ENCODE data around the gene FAM156A. TPM values are rescaled to one million over a fixed set of nuclear protein-coding genes. Genes with fewer than 3 reads are reported as not detected.
"Not testable (repeated sequence)": the region's sequence is repeated elsewhere in the genome, so short reads cannot be mapped to it uniquely, and the experiment has no call there.

Gene FAM156A
- total RNA-seq, 1 donor from 2014 or later, result 22.1 TPM

- Mint-ChIP-seq H3K4me3 (ENCODE audit: unreplicated experiment) (no peak overlapping the region), H3K9me3 (ENCODE audit: unreplicated experiment) (peaks cover 9% of the 10 kb centered on the region), H3K27ac (ENCODE audit: unreplicated experiment) (peak overlapping the region; percentile 97), H3K27me3 (ENCODE audit: unreplicated experiment) (peaks cover 10% of the 10 kb centered on the region), H3K4me1 (ENCODE audit: low read depth, unreplicated experiment) (peaks cover 2% of the 10 kb centered on the region), H3K36me3 (ENCODE audit: unreplicated experiment) (no peaks in the 10 kb centered on the region)
- TF ChIP-seq CTCF (IDR thresholded peaks at IDR 0.05; ENCODE audit: partially characterized antibody, unreplicated experiment), result no peak
- DNase-seq, result no peak
Observed at GRCh38 chrX:52933213-52933612, 25.1 kb downstream of the FAM156A start.

- H3K4me3 Mint-ChIP-seq (ENCODE audit: unreplicated experiment); DNase-seq; H3K27me3 Mint-ChIP-seq (ENCODE audit: unreplicated experiment); H3K36me3 Mint-ChIP-seq (ENCODE audit: unreplicated experiment); H3K9me3 Mint-ChIP-seq (ENCODE audit: unreplicated experiment); H3K4me1 Mint-ChIP-seq (ENCODE audit: low read depth, unreplicated experiment); H3K27ac Mint-ChIP-seq (ENCODE audit: unreplicated experiment): not testable (repeated sequence)
Observed at GRCh38 chrX:52930214-52930613, 28.1 kb downstream of the FAM156A start.

GRCh38 chrX:52923781-52924241, 34.5 kb downstream of the FAM156A start:
- H3K9me3 Mint-ChIP-seq (ENCODE audit: unreplicated experiment), result peaks cover 5% of the 10 kb centered on the region
- DNase-seq, result no peak
- no peaks in the 10 kb centered on the region for H3K36me3 Mint-ChIP-seq (ENCODE audit: unreplicated experiment)
- H3K27ac Mint-ChIP-seq (ENCODE audit: unreplicated experiment), result no peak overlapping the region
- H3K4me1 Mint-ChIP-seq (ENCODE audit: low read depth, unreplicated experiment), result peaks cover 6% of the 10 kb centered on the region
- TF ChIP-seq CTCF (IDR thresholded peaks at IDR 0.05; ENCODE audit: partially characterized antibody, unreplicated experiment), result no peak
- peaks cover 1% of the 10 kb centered on the region for H3K27me3 Mint-ChIP-seq (ENCODE audit: unreplicated experiment)
- no peak overlapping the region for H3K4me3 Mint-ChIP-seq (ENCODE audit: unreplicated experiment)

- H3K4me1 Mint-ChIP-seq (ENCODE audit: low read depth, unreplicated experiment); H3K36me3 Mint-ChIP-seq (ENCODE audit: unreplicated experiment); H3K9me3 Mint-ChIP-seq (ENCODE audit: unreplicated experiment); H3K27me3 Mint-ChIP-seq (ENCODE audit: unreplicated experiment); DNase-seq; H3K27ac Mint-ChIP-seq (ENCODE audit: unreplicated experiment); H3K4me3 Mint-ChIP-seq (ENCODE audit: unreplicated experiment): not testable (repeated sequence)
Observed at GRCh38 chrX:52914704-52915103, 43.6 kb downstream of the FAM156A start.

GRCh38 chrX:52913681-52914080, 44.6 kb downstream of the FAM156A start:
- H3K27ac Mint-ChIP-seq (ENCODE audit: unreplicated experiment); H3K4me1 Mint-ChIP-seq (ENCODE audit: low read depth, unreplicated experiment); H3K27me3 Mint-ChIP-seq (ENCODE audit: unreplicated experiment); H3K36me3 Mint-ChIP-seq (ENCODE audit: unreplicated experiment); DNase-seq; H3K4me3 Mint-ChIP-seq (ENCODE audit: unreplicated experiment); H3K9me3 Mint-ChIP-seq (ENCODE audit: unreplicated experiment): not testable (repeated sequence)

GRCh38 chrX:52909313-52909969, 48.9 kb downstream of the FAM156A start:
- not testable (repeated sequence) for H3K36me3 Mint-ChIP-seq (ENCODE audit: unreplicated experiment); H3K27me3 Mint-ChIP-seq (ENCODE audit: unreplicated experiment); DNase-seq; H3K4me1 Mint-ChIP-seq (ENCODE audit: low read depth, unreplicated experiment); H3K4me3 Mint-ChIP-seq (ENCODE audit: unreplicated experiment); H3K9me3 Mint-ChIP-seq (ENCODE audit: unreplicated experiment); H3K27ac Mint-ChIP-seq (ENCODE audit: unreplicated experiment)

- H3K27me3 Mint-ChIP-seq (ENCODE audit: unreplicated experiment); H3K36me3 Mint-ChIP-seq (ENCODE audit: unreplicated experiment); H3K9me3 Mint-ChIP-seq (ENCODE audit: unreplicated experiment); H3K4me1 Mint-ChIP-seq (ENCODE audit: low read depth, unreplicated experiment); DNase-seq; H3K4me3 Mint-ChIP-seq (ENCODE audit: unreplicated experiment); H3K27ac Mint-ChIP-seq (ENCODE audit: unreplicated experiment): not testable (repeated sequence)
Observed at GRCh38 chrX:52907900-52908299, 50.4 kb downstream of the FAM156A start.

- DNase-seq; H3K27ac Mint-ChIP-seq (ENCODE audit: unreplicated experiment); H3K4me1 Mint-ChIP-seq (ENCODE audit: low read depth, unreplicated experiment); H3K9me3 Mint-ChIP-seq (ENCODE audit: unreplicated experiment); H3K27me3 Mint-ChIP-seq (ENCODE audit: unreplicated experiment); H3K4me3 Mint-ChIP-seq (ENCODE audit: unreplicated experiment); H3K36me3 Mint-ChIP-seq (ENCODE audit: unreplicated experiment): not testable (repeated sequence)
Observed at GRCh38 chrX:52907137-52907536, 51.2 kb downstream of the FAM156A start.

- DNase-seq; H3K4me1 Mint-ChIP-seq (ENCODE audit: low read depth, unreplicated experiment); H3K9me3 Mint-ChIP-seq (ENCODE audit: unreplicated experiment); H3K27ac Mint-ChIP-seq (ENCODE audit: unreplicated experiment); H3K4me3 Mint-ChIP-seq (ENCODE audit: unreplicated experiment); H3K27me3 Mint-ChIP-seq (ENCODE audit: unreplicated experiment); H3K36me3 Mint-ChIP-seq (ENCODE audit: unreplicated experiment): not testable (repeated sequence)
Observed at GRCh38 chrX:52906072-52906471, 52.2 kb downstream of the FAM156A start.

GRCh38 chrX:52905531-52905930, 52.8 kb downstream of the FAM156A start:
- H3K4me3 Mint-ChIP-seq (ENCODE audit: unreplicated experiment); H3K9me3 Mint-ChIP-seq (ENCODE audit: unreplicated experiment); H3K36me3 Mint-ChIP-seq (ENCODE audit: unreplicated experiment); H3K27ac Mint-ChIP-seq (ENCODE audit: unreplicated experiment); DNase-seq; H3K4me1 Mint-ChIP-seq (ENCODE audit: low read depth, unreplicated experiment); H3K27me3 Mint-ChIP-seq (ENCODE audit: unreplicated experiment): not testable (repeated sequence)
